ENCODE data around the gene ONECUT3.

The ONECUT3 gene

DNA sequence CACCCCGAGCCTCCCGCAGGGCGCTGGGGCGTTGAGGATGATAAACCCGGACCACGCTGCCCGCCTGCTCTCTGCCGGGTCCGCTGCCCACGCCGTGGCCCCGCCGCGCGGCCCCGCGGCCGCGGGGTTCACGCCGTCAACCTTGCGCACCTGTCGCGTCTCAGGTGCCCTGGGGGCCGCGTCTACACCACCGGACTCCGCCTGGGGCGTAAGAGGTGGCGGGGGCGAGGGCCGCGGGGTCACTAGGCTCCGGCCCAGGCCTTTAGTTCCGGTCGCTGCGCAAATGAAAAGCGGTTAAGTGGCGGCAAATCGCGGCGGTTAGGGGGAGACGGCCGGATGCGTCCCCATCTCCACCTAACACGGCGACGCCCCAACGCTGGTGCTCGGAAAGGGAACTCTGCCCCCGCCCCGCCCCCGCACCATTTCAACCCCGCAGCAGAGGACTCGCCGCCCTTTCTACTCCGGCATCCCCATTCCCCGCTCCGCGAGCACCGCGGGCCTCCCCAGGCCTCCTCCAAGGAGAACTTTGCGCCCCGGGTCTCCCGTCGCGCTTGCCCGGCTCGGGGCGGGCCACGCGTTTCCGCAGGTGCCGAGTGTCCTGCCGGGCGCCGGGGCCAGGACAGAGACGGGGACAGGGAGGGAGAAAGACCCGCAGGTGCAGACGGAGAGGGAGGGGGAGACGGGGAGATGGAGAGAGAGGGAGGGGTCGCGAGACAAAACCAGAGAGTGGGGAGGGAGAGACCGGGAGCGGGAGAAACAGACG, 4.3 kb downstream of the ONECUT3 start:
- TF ChIP-seq, protein P1, sequence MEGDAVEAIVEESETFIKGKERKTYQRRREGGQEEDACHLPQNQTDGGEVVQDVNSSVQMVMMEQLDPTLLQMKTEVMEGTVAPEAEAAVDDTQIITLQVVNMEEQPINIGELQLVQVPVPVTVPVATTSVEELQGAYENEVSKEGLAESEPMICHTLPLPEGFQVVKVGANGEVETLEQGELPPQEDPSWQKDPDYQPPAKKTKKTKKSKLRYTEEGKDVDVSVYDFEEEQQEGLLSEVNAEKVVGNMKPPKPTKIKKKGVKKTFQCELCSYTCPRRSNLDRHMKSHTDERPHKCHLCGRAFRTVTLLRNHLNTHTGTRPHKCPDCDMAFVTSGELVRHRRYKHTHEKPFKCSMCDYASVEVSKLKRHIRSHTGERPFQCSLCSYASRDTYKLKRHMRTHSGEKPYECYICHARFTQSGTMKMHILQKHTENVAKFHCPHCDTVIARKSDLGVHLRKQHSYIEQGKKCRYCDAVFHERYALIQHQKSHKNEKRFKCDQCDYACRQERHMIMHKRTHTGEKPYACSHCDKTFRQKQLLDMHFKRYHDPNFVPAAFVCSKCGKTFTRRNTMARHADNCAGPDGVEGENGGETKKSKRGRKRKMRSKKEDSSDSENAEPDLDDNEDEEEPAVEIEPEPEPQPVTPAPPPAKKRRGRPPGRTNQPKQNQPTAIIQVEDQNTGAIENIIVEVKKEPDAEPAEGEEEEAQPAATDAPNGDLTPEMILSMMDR (conservative IDR thresholded peaks at IDR 0.05; ENCODE audit: low read length) = no peak
- no peak for TF ChIP-seq EZH2phosphoT487 (IDR thresholded peaks at IDR 0.05; ENCODE audit: borderline replicate concordance)
- Histone ChIP-seq H3K79me2 (ENCODE audit: insufficient read depth, low read length) (no peaks in the 10 kb centered on the region), H3K4me1 (ENCODE audit: insufficient read depth, low read length, poor library complexity, severe bottlenecking) (no peaks in the 10 kb centered on the region), H3K9me3 (ENCODE audit: insufficient read depth, low read depth, low read length) (no peaks in the 10 kb centered on the region), H2AFZ (ENCODE audit: low read length) (no peak overlapping the region), H3K27me3 (ENCODE audit: insufficient read depth, low read length, poor library complexity, severe bottlenecking) (no peaks in the 10 kb centered on the region), H3F3A (ENCODE audit: low read depth) (no peaks in the 10 kb centered on the region), H3K4me2 (ENCODE audit: low read depth, low read length, poor library complexity, severe bottlenecking) (no peak overlapping the region), H3K4me3 (ENCODE audit: low read length, poor library complexity, severe bottlenecking) (no peak overlapping the region), H3K9me2 (replicated peaks; ENCODE audit: low read depth, low read length) (no peaks in the 10 kb centered on the region), H3K36me3 (ENCODE audit: insufficient read depth, low read length) (no peaks in the 10 kb centered on the region), H4K20me1 (ENCODE audit: insufficient read depth, low read length, poor library complexity, severe bottlenecking) (no peaks in the 10 kb centered on the region), H3K9ac (ENCODE audit: low read depth, low read length, poor library complexity, severe bottlenecking) (no peak overlapping the region)

DNA sequence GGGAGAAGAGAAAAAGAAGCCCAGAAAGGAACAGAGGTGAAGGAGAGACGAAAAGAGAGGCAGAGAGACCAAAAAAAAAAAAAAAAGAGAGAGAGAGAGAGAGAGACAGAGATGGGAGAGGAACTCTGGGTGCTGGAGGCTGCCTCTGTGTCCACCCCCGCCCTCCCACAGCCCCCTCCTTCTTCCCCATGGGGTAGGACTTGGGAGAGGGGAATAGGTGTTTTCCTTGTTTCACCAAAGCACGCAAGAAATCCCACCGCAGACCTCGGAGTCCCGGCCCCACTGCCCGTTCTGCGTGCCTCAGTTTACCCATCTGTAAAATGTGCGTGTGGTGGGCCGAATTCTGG, 4.9 kb downstream of the ONECUT3 start:
- TF ChIP-seq, protein P1 (conservative IDR thresholded peaks at IDR 0.05; ENCODE audit: low read length) = no peak
- TF ChIP-seq EZH2phosphoT487 (IDR thresholded peaks at IDR 0.05; ENCODE audit: borderline replicate concordance) = no peak
- Histone ChIP-seq H3K4me3 (ENCODE audit: low read length, poor library complexity, severe bottlenecking) (no peak overlapping the region), H3K9me3 (ENCODE audit: insufficient read depth, low read depth, low read length) (no peaks in the 10 kb centered on the region), H3K4me2 (ENCODE audit: low read depth, low read length, poor library complexity, severe bottlenecking) (no peak overlapping the region), H3K4me1 (ENCODE audit: insufficient read depth, low read length, poor library complexity, severe bottlenecking) (no peaks in the 10 kb centered on the region), H2AFZ (ENCODE audit: low read length) (no peak overlapping the region), H3K36me3 (ENCODE audit: insufficient read depth, low read length) (no peaks in the 10 kb centered on the region), H3K27me3 (ENCODE audit: insufficient read depth, low read length, poor library complexity, severe bottlenecking) (no peaks in the 10 kb centered on the region), H3F3A (ENCODE audit: low read depth) (no peaks in the 10 kb centered on the region), H3K9me2 (replicated peaks; ENCODE audit: low read depth, low read length) (no peaks in the 10 kb centered on the region), H4K20me1 (ENCODE audit: insufficient read depth, low read length, poor library complexity, severe bottlenecking) (no peaks in the 10 kb centered on the region), H3K9ac (ENCODE audit: low read depth, low read length, poor library complexity, severe bottlenecking) (no peak overlapping the region), H3K79me2 (ENCODE audit: insufficient read depth, low read length) (no peaks in the 10 kb centered on the region)

GRCh38 chr19:1758959-1759903, 5.9 kb downstream of the ONECUT3 start:
- Histone ChIP-seq H3K4me2 (ENCODE audit: low read depth, low read length, poor library complexity, severe bottlenecking) (no peak overlapping the region), H3K9me2 (replicated peaks; ENCODE audit: low read depth, low read length) (no peaks in the 10 kb centered on the region), H3K27me3 (ENCODE audit: insufficient read depth, low read length, poor library complexity, severe bottlenecking) (no peaks in the 10 kb centered on the region), H2AFZ (ENCODE audit: low read length) (no peak overlapping the region), H4K20me1 (ENCODE audit: insufficient read depth, low read length, poor library complexity, severe bottlenecking) (no peaks in the 10 kb centered on the region), H3F3A (ENCODE audit: low read depth) (no peaks in the 10 kb centered on the region), H3K4me1 (ENCODE audit: insufficient read depth, low read length, poor library complexity, severe bottlenecking) (no peaks in the 10 kb centered on the region), H3K36me3 (ENCODE audit: insufficient read depth, low read length) (no peaks in the 10 kb centered on the region), H3K4me3 (ENCODE audit: low read length, poor library complexity, severe bottlenecking) (no peak overlapping the region), H3K9me3 (ENCODE audit: insufficient read depth, low read depth, low read length) (no peaks in the 10 kb centered on the region), H3K9ac (ENCODE audit: low read depth, low read length, poor library complexity, severe bottlenecking) (no peak overlapping the region), H3K79me2 (ENCODE audit: insufficient read depth, low read length) (no peaks in the 10 kb centered on the region)
- TF ChIP-seq, protein P1 (conservative IDR thresholded peaks at IDR 0.05; ENCODE audit: low read length) = no peak

Data from Loucy (cell line).